HG03432 (cell line): ENCODE measurements around the gene MAST2.
"Not testable (repeated sequence)": the region's sequence is repeated elsewhere in the genome, so short reads cannot be mapped to it uniquely, and the experiment has no call there.

ENCODE experiments used
- ATAC-seq: cut with Tn5 transposase; IDR thresholded peaks from one replicate; pipeline ENCODE4 v1.9.1; 2021; ENCODE audit warnings: mild to moderate bottlenecking, moderate library complexity; ENCODE audit not compliant: unreplicated experiment

Gene MAST2

DNA sequence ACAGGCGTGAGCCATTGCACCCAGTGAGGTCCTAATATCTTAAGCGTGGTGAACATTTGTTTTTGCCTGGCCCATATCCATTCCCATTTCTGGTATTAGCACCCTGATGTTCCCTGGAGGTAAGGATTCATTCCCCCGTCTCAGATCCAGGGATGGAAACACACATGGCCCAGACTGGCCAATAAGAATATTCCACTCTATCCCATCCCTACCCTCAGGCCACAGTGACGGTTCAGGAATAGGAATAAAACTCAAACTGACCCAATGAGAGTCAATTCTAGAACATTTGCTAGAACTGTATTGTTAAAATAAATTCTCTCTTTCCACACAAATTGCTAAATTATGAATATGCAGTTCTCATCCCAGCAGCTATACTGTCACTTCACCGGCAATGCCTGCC lies 252.9 kb downstream of the MAST2 start:
- ATAC-seq, result no peak

DNA sequence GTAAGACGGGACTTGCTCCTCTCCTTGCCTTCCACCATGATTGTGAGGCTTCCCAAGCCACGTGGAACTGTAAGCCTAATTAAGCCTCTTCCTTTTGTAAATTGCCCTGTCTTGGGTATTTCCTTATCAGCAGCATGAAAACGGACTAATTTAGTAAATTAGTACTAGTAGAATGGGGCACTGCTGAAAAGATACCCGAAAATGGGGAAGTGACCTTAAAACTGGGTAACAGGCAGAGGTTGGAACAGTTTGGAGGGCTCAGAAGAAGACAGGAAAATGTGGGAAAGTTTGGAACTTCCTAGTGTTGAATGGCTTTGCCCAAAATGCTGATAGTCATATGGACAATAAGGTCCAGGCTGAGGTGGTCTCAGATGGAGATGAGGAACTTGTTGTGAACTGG lies 253.8 kb downstream of the MAST2 start:
- ATAC-seq, result not testable (repeated sequence)

DNA sequence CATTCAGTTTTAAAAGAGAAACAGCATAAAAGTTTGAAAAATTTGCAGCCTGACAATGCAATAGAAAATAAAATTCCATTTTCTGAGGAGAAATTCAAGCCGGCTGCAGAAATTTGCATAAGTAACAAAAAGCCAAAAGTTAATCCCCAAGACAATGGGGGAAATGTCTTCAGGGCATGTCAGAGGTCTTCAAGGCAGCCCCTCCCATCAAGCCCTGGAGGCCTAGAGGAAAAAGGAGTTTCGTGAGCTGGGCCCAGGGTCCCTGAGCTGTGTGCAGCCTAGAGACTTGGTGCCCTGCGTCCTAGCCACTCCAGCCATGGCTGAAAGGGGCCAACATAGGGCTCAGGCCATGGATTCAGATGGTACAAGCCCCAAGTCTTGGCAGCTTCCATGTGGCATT lies 254.4 kb downstream of the MAST2 start:
- ATAC-seq, result no peak

DNA sequence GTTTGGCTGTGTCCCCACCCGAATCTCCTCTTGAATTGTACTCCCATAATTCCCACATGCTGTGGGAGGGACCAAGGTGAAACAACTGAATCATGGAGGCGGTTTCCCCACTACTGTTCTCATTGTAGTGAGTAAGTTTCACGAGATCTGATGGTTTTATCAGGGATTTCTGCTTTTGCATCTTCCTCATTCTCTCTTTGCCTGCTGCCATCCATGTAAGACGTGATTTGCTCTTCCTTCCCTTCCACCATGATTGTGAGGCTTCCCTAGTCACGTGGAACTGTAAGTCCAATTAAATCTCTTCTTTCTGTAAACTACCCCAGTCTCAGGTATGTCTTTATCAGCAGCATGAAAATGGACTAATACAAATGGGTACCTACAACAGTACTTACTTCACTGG lies 255.5 kb downstream of the MAST2 start:
- ATAC-seq, result no peak

DNA sequence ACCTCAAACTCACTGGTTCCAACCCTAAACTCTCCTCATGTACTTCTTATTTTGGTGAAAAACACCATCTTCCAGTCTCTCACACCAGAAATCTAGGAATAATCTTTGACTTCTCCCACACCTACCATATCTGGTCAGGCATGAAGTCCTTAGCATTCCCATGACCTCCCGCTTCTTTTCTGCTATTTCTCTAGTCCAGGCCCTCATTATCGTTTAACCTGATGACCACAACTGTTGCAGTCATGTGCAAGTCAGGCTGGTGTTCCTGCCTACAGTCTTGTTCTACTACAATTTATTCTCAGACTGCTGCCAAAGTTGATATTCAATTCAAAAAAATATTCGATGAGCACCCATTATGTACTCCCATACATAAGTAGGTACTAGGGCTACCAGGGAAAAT lies 257.7 kb downstream of the MAST2 start:
- no peak for ATAC-seq

DNA sequence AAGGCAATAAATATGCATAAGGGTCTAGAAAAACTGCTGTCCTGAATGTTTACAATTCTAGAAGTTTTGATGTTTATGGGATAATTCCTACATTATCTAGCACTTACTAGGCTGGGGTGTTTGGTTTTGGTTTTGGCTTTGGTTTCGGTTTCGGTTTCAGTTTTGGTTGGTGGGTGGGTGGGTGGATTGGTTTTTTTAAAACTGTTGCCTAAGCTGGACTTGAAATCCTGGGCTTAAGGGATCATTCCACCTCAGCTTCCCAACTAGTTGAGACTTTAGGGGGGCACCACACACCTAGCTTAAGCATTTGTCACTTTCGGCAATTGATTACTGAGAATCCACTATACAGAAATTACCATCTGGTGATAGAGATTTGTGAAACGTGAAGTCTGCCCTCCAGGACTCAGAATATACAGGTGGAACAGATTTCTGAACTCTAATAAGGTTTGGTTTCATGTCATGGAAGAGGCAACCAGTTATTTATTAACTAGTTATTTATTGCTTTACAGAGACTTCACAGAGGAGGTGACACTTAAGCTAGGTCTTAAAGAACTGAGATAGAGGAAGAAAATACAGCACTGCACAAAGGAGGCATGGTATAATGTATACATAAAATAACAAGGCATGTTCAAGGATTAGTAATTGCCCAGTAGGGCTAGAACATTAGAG lies 259.4 kb downstream of the MAST2 start:
- peak; percentile 75 for ATAC-seq

DNA sequence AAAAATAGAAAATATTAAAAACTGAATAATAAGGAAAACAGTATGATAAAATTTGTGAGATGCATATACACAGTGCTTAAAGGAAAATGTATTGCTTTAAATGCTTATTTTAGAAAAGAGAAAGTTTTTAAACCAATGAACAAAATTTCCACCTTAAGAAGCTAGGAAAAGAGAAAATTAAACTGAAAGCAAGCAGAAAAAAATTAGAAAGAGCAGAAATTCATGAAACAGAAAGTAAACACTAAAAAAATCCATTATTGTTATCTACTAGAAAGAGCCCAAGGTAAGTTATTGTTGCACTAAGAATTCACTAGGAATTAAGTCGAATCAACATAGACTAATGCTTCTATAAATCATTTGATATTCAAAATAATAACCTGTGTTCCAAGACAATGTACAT lies 261.3 kb downstream of the MAST2 start:
- ATAC-seq, result no peak

DNA sequence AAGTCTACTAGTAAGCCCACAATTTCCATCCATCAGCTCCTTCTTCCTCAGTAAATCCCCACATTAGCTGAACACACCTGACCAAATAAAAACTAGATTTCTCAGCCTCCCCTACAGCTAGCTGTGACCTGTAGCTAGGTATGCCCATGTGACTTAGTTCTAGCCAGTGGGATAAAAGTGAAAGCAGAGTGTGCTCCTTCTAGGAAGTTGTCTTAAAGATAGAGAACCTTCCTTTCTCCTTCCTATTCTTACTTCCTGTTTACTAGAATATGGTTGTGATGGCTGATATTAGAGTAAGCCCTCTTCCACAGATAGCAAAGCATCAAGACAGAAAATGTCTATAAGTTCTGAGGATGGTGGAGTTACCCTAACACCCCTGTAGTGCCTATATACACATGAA lies 262.0 kb downstream of the MAST2 start:
- peak; percentile 35 for ATAC-seq

DNA sequence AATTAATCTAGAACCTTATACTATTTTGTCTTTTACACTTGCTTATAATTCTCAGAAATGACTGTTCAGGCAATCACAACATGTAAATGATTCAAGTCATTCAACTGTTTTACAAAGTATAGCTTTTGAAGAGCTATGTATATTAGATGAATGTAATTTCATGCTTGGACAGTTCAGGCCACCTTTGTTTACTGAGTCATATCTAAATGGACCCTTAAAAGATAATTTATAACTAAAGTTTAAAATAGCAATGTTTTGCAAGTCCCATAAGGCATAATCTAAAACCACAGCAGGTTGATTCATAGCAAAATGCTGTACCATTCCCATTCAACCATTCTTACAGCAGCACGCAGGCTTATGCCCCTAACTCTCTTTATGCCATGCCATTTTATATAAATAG lies 264.2 kb downstream of the MAST2 start:
- ATAC-seq, result peak; percentile 27

DNA sequence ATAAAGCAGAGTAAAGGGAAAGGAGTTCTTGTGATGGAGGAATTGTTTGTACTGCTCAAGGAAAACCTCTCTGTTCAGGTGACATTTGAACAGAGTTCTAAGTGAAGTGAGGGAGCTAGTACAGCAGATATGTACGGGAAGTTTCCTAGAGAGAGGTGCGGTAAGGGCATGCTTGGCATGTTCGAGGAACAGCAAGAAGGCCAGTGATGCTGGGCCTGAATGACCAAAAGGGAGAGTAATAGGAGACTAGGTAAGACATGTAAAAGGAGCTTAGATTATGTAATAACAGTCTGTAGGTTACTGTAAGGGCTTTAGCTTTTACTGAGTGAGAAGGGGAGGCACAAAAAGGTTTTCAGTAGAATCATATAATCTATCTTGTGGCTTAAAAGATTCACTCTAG lies 265.1 kb downstream of the MAST2 start:
- no peak for ATAC-seq

DNA sequence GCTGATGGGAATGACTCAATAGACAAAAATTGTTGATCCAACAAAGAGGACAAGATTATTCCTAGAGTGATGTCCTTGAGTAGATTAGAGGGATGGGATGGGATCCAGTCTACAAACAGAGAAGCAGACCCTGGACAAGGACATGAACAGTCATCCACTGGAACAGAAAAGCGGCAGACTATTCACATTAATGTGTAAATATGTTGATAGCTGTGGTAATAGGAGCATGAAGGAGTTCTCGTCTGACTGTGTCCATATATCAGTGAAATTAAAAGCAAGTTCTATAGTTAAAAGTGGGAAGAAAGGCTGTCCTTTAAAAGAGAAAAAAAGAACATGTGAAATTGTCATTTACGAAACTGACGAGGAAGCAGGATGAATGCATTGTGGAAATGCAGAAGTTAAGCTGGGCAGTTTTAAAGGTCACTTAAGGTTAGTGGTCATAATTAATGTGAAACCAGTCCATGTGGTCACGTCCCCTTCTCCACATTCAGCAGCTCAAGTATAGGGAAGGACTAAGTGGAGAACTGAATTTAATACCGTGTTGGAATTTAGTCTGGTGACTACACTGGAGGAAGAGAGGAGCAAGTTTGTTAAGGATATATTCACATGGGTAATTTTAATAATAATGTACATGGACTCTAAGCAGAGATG lies 266.9 kb downstream of the MAST2 start:
- no peak for ATAC-seq

DNA sequence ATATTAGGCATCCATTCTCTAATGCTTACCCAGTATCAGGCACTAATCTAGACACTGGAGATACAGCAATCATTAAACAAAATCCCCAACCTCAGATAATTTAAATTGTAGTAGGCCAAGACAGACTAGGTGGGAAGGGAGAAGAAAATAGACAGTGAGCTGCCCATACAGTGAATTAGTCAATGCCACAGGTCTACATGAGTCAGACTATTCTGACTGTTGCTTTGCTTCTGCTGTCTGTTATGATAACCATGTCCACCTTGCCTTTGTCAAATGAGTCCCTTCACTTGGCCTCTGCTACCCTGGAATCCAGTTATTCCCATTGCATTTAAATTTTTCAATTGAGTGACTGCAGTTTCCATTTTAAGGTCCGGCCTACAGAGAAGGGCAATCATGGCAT lies 269.6 kb downstream of the MAST2 start:
- ATAC-seq, result no peak

DNA sequence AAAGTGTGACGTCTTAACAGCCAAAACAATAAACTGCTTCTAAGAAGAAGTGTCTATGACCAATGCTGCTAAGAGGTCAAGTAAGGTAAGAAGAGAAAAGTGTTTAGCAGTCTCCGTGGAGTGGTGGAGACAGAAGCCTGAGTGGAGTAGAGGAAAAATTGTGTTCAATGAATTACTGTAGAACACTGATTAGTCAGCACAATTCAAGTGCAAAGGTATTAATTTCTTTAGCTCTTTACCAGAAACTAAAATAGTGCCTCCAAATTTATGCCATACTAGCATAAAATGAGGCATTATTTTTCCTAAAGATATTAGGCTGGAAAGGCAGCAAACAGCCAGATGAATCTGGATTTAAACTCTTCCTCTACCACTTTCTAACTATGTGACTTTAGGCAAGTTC lies 272.9 kb downstream of the MAST2 start:
- ATAC-seq, result no peak

DNA sequence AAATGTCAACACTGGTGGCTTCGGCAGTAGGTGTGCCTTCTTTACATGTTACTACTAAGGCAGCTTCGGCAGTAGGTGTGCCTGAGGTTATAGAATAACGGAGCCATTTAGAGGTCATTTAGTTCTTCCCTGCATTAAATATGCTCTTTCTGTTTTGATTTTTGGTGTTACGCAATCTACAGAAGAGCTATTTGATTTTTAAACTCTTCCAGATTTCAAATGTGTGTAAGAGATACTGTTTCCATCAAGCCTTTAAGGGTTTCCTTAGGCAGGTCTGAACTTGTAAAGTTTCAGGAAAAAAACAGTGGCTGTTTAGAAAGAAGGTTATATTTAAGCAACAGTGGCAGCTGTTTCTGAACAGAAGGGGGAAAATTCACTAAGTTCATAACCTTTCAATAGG lies 274.2 kb downstream of the MAST2 start:
- ATAC-seq, result no peak

DNA sequence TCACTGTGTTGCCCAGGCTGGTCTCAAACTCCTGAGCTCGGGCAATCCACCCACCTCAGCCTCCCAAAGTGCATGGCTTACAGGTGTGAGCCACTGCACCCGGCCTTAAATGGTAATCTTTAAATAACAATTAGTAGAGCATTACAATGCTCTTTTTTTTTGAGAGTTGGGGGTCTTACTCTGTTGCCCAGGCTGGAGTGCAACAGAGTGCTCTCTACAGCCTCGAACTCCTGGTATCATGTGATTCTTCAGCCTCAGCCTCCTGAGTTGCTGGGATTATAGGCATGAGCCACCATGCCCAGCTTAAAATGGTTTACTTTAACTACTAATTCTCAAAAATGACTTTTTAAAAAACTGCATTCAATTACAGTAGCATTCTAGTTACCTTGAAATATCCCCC lies 276.8 kb downstream of the MAST2 start:
- no peak for ATAC-seq

DNA sequence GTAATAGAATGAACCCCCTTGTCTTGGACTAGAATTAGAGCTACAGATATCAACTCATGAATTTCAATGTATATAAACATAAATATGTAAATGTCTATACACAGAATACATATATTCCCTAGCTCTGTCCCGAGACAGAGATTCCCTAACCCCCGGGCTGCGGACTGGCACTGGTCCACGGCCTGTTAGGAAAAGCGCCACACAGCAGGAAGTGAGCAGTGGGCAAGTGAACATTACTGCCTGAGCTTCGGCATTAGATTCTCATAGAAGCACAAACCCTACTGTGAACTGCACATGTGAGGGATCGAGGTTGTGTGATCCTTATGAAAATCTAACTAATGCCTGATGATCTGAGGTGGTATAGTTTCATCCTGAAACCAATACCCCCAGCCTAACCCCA lies 277.8 kb downstream of the MAST2 start:
- no peak for ATAC-seq

DNA sequence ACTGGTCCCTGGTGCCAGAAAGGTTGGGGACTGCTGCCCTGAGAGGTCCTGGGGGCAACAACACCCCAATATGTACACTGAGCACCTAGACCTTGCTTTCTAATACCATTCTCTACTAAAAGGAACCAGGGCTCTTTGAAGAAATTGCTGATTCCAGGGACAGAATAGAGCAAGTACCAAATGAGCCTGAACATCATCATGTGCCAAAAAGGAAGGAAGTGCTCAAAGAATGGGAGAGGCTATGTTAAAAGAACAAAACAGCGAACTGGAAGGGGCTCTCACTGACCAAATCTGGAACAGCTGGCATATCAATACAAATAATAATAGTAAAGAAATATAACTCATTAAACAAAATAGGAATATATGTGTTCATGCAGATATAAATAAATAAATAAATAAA lies 278.2 kb downstream of the MAST2 start:
- ATAC-seq, result no peak

DNA sequence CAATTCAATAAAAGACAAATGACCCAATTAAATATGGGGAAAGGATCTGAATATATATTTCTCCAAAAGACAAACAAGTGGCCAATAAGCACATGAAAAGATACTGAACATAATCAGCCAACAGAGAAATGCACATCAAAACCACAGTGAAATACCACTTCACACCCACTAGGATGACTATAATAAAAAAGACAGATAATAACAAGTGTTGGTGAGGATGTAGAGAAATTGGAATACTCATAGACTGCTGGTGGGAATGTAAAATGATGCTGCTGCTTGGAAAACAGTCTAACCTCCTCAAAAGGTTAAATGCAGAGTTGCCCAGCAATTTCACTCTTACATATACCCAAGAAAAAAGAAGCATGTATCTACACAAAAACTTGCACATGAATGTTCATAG lies 280.2 kb downstream of the MAST2 start:
- ATAC-seq, result no peak

DNA sequence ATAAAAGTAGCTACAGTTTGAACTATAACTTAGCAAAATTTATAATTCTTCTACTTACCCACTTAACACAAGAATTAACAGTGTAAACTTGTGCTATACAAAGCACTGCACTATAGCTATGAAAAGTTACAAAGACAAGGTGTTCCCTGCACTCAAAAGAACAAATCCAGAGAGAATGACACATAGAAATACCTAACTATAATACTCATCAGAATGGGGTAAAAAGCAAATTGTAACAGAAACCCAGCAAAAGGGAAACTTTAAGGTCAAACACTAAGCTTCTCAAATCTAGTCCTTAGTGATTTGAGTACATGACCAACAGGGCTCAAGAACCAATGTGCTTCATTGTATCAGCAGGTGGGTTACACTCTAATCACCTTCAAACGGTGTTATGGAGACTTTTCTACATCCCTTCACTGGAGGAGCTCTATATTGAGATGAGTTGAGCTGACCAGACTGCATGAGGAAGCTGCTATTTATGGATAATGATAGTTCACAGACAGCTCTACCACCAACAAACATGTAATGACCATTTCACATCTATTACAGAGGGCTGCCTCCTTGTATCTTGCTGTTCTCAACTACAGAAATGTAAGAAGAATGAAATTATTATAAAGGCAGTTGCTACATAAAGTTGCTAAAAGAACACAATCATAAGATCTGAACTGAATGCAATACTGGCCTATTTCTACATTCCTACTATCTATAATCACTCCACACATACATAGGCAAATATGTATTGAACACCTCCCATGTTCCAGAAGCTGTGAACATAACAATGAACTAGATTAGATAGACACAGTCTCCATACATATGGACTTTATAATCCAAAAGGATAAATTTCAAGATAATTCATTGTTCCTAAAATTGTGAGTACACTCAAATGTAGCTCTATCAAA lies 281.4 kb downstream of the MAST2 start:
- no peak for ATAC-seq
